OCI-M2 (cell line): ENCODE measurements around the gene PRKCD.

ENCODE experiments used
- DNase-seq: peaks from one replicate; lab custom pipeline; 2025; ENCODE audit not compliant: unreplicated experiment; lab: John Stamatoyannopoulos, UW

The PRKCD gene

DNA sequence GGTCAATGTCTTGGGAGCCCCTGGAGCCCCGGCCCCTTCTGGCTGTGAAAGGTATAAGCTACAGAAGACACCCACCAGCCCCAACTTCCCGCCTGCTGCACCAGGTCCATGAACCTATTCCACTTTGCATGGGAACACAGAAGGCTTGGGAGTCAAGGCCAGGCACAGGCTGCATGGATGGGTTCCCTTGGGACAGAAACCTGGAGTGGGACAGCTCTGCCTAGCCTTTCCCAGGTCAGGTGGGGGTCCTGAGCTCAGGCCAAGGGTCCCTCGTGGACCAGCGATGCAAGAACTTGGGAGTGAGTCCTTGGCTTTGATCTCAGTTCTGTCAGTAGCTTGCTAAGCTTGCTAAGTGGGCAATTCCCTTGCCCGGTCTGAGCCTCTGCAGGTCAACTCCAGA, 69.8 kb downstream of the PRKCD start:
- DNase-seq = no peak

DNA sequence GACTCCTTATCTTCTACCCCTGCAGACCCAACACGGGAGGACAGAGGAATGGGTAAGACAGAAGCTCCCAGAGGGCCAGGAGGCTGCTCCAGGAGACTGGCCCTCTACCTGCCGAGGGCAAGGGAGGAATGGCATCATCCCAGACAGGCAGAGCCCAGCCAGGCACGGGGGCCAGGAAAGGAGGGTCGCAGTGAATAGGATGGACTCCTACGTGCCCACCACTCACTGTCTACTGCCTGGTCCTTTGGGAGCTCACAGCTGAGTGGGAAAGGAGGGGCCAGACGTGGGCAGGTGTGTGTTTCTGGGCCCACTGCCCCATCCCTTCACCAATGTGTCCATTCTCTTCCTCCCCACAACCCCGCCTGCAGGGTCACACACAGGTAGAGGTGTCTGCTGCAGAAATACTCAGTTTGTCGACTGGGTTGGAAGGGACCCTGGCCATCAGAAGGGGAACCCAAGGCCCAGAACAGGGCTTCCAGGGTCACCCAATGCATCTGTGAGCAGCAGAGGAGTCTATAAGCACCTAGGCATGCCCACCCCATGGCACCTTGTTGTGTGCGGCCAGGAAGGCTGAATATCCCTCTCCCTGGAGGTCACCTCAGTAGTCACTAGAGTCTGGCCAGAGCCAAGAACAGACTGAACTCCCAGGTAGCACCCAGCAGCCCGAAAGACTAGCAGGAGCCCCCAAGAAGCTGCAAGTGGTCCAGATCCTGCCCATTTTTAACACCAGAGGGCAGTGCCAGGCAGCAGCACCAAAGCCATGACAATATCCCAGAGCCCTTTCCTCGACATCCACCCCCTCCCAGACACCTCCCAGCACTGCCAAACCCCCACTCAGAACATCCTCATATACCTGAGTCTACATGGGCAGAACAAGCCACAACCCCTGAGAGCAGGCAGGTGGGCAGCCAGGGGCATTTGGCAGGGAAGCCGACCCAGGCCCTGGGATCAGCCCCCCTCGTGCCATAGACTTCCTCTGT, 70.8 kb downstream of the PRKCD start:
- DNase-seq = no peak

DNA sequence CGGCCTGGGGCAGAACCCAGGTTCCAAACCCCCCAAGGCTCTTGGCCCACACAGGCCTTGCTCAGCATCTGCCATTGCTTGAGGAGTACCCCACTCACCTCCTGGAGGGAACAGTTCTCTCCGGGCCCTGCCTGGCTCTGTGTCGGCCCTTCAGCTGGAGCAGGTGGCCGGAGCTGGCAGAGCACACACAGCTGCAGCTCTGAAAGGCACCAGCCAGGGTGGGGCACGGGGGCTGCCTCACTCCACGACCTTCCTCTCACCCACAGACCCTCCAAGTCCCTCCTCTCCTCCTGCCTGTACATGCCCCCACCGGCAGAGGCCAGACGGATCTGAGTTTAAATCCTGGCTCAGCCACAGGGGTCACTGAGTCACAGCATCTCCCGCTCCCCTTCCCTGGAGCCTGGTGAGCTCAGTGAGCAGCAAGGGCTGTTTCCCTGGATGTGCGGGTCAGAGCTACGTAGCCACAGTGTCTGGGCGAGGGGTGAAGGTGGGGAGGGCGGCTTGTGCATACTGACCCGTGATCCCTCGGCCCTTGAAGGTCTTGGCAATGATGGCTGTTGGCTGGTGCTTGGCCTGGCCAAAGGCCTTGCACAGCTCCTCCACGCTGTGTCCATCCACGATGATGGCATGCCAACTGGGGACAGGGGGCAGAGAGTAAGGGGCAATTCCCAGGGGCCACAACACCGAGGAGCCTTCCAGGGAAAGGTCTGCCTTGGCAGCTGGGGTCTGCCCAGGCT, 71.8 kb downstream of the PRKCD start:
- no peak for DNase-seq

DNA sequence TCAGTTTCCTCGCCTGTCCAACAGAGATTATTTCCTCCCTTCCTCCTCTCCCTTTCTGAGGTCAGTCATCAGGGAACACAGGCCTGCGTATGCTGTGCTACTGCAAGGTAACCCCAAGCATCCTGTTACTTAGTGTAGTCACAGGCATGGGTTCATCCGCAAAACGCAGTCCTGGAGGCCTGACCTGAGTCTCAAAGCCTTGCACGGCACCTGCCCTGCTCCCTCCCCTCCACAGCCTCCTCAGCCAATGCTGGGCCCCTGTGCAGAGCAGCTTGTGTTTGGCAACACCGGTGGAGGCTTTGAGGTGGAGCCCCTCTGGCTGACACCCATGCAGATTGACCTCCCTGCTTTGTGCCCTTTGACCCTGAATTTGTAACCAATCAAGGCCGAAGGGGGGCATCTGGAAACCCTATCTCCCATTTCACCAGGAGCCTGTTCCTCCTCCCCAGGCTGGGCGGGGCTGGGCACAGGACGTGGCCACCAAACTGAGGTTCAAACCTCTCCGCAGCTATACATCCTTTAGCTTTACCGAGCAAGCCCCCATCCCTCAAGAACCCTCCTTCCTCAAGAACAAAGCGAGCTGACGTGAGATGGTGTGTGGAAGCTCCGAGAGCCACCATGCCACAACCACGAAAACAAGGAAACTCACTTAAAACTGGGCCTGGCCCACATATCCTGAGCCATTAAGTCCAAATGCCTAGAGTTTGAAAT, 73.3 kb downstream of the PRKCD start:
- no peak for DNase-seq

DNA sequence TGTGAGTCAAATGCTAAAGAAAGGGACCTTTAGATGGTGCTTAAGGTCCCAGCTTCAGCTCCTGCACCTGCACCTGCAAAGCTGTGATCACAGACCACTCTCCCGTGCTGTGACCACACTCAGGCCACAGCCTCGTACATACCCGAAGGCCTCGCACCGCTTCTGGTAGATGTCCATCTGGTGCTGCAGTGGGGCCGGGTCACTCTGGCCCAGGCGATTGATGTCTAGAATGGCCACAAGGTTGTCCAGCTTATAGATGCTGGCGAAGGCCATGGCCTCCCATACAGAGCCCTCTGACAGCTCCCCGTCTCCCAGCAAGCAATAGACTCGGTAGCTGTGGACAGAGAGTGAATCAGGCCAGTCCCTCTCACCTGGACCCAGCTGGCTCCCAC, 73.8 kb downstream of the PRKCD start:
- DNase-seq = no peak

DNA sequence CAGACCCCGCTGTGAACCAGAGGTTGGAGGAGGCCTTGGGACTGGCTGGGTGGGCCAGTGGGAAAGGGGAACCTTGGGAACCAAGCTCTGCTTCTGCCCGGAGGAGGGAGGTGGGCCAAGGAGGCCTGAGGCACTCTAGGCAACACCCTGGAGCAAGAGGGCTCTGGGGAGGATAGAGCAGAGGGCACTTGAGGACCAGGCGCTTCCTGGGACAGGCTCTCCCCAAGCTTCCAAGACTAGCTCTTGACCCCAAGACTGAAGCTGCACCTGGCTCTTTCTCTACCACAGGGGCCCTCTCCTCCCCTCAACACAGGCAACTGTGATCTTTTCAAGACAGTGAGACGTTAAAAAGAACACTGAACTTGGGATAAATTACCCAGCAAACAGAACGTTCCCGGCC, 74.5 kb downstream of the PRKCD start:
- no peak for DNase-seq

DNA sequence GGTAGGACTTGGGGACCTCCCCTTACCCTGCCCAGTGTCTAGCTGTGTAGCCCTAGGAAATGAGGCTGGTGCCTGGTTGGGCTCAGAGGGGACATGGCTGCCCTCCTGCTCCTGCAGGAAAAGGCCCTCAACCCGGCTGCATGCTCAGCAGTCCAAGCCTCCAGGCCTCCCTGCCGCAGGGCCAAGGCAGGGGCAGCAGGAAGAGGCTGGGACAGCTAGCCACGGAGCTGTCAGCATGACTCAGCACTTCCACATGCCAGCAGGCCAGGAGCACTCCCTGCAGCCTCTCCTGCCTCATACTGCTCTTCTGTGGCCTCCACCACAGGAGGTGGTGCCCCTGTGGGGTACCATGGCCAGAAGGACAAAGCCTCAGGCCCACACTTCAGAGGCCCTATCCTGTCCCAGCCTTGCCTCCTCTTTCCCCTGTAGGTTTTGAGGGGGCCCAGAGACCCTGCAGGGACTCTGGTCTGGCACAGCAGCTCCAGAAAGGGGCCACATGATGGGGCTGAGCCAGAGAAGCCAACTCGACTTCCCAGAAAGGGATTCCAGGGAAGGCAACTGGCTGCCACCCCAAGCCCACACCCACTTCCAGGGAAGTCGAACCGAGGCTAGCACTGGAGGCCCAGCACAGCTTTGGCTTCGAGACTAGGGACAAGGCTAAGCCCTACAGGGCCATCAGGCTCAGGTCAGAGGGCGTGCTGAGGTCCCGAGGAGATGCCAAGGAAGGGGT, 75.3 kb downstream of the PRKCD start:
- DNase-seq = no peak

DNA sequence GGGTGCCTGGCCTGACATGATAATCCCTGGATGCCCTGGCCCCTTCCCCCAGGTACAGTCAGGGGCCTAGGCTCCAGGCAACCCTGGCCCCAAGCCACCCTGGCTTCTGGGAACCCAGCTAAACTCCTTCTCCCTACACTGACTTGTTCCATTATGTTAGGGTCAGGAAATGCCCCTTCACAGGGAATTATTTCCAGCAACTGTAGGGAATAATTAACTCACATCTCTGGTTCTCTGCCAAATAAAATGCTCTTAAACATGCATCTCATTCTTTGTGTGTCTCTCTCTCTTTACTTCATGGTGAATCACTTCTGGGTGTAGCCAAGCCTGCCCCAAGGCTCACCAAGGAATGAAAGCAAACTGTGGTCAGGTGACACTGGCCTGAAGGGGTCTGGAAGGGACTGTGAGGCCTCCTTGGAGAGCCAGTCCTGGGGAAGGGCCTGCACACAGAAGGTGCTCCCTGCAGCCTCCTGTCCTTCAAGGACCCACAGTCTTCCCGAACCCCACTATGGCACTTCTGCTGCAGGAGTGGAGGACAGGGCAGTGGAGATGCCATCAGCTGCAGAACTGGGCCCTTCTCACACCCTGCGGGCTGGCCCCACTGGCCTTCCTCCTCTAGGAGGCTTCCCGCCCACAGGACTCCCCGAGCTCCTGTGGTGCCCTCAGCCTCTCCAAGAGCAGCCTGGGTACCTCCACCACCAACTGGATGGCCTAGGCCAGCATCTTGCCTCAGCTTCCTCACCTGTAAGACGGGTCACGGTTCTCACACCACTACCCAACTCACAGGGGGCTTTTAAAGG, 77.2 kb downstream of the PRKCD start:
- no peak for DNase-seq

DNA sequence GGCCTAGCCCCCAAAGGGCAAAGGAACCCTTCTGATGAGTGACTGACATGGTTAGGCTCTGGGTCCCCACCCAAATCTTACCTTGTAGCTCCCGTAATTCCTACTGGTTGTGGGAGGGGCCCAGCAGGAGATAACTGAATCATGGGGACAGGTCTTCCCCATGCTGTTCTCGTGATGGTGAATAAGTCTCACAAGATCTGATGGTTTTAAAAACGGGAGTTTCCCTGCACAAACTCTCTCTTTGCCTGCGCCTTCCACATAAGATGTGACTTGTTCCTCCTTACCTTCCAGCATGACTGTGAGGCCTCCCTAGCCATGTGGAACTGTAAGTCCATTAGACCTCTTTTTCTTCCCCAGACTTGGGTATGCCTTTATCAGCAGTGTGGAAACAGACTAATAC, 77.9 kb downstream of the PRKCD start:
- DNase-seq = no peak

DNA sequence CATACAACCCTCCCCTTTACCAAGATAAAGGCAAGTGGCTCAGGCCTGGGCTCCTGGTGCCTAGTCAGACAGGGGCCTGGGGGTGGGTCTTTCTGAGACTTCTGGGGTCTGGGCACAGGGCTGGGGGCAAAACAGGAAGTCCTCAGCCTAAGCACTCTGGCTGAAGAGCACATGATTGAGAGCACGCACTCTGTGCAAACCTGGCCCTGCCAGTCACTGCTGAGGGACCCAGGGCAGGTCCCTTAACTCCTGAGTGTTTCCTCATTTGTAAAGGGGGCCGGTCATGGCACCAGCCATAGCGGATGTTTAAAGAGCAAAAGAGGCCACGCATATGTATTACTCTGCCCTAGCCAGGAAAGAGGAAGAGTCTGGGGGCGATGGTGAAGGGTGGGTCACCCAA, 78.8 kb downstream of the PRKCD start:
- DNase-seq = no peak

DNA sequence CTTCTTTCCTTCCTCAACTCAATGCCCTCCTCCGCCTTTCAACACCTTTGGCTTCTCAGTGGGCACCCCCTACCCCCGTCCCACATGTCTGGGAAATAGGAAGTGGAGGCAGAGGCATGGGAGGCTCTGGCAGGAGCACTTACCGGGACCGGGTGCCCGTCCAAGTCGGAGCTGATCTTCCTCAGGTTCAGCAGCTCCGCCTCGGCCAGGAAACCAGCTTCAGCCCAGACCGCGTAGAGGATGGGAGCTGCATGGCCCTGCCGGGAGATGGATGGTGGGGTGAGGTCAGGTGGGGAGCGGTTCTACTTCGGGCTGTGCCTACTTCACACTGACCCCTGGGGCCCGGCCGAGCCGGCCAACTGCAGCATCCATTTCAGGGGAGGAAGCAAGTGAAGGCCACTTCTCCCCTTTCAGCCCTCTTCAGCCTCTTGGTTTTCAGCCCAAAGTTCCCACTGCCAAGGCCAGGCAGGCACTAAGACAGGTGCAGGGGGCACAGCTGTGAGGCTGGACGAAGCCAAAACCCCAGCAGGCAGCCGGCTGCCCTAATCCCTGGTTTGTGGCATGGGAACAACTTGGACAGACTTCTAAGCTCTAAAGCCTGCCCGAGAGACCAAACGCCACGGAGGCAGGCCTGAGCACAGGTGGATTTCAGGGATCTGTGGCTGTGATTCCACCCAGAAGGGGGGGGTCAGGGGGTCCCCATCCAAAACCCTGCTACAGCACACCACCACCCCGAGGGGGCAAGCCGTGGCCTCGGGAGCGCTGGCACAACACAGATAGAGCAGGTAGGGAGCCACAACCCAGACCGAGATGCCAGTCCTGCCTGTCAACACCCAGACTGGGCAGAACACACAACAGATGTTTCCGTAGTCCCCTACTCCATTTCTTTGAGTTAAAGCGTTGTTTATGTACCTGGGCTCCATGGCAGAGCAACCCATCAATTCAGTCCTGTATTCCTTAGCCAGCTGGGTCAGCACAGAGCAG, 80.3 kb downstream of the PRKCD start:
- DNase-seq = no peak

DNA sequence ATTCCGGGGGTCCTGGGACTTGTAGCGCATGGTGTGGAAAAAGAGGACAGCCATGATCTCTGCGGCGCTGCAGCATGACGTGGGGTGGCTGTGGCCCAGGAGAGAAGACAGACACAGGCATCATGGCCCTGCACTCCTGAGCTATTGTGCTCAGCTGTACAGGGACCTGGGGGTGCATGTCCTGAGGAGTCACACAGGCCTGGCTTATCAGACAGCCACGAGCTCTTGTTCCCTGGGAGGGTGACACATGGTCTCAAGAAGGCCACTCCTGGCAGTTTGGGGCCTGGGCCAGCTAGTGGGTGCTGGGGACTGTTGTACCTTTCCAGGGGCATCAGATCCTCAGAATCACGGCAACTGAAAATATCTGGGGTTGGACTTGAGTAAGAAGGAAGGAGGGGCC, 81.1 kb downstream of the PRKCD start:
- DNase-seq = no peak
